CD14-positive monocyte (primary cell): Measurements from ENCODE around the gene SLC37A1. TPM values are rescaled to one million over a fixed set of nuclear protein-coding genes. Genes with fewer than 3 reads are reported as not detected.
A peak's percentile ranks its signal among the peaks of the same experiment; 100 is the strongest.

Source experiments
- DNase-seq, 3 donors: peaks; one replicate each; pipeline ENCODE4 v3.0.0-alpha.2; 2011 to 2022
- H2AFZ ChIP-seq: 2 replicates; pipeline ENCODE4 v1.6.0; 2012; ENCODE audit warnings: mild to moderate bottlenecking, low read depth, low read length, inconsistent platforms; ENCODE audit not compliant: insufficient read depth, poor library complexity, severe bottlenecking
- H3K27ac ChIP-seq, 2 donors: 1 replicate in 1 of 2; 2 replicates in 1 of 2; pipeline ENCODE4 v1.5.1; 2012 to 2013; ENCODE audit warnings: low read length in 2 of 2, control low read depth in 1 of 2, inconsistent platforms in 1 of 2, low read depth in 1 of 2, mild to moderate bottlenecking in 1 of 2
- H3K27me3 ChIP-seq, 2 donors: one replicate each; pipeline versions ENCODE4 v1.6.0 to v1.6.1; 2011 to 2013; ENCODE audit warnings: low read length in 2 of 2; ENCODE audit not compliant: control insufficient read depth in 2 of 2, insufficient read depth in 2 of 2
- H3K36me3 ChIP-seq, 2 donors: replicated peaks in 1 of 2; 1 replicate in 1 of 2; 2 replicates in 1 of 2; pipeline versions ENCODE4 v1.5.1 to v1.6.1; 2012 to 2013; ENCODE audit warnings: low read length in 2 of 2, control low read depth in 1 of 2, inconsistent platforms in 1 of 2, mild to moderate bottlenecking in 1 of 2; ENCODE audit not compliant: insufficient read depth in 2 of 2, control insufficient read depth in 1 of 2
- H3K4me1 ChIP-seq, 2 donors: 1 replicate in 1 of 2; 2 replicates in 1 of 2; pipeline versions ENCODE4 v1.5.1 to v1.6.1; 2012 to 2013; ENCODE audit warnings: low read length in 2 of 2, control low read depth in 1 of 2, inconsistent platforms in 1 of 2, mild to moderate bottlenecking in 1 of 2, moderate library complexity in 1 of 2; ENCODE audit not compliant: insufficient read depth in 2 of 2, control insufficient read depth in 1 of 2
- H3K4me2 ChIP-seq: replicated peaks from 2 replicates; pipeline ENCODE3; 2012; ENCODE audit warnings: low read length, moderate library complexity, mild to moderate bottlenecking; ENCODE audit not compliant: poor library complexity, severe bottlenecking; ENCODE audit errors: extremely low read depth
- H3K4me3 ChIP-seq, 3 experiments: fragments of 200-600 bp in 1 of 3; sonication (generic) in 1 of 3; replicated peaks in 1 of 3; 1 replicate in 2 of 3; 2 replicates in 1 of 3; pipeline ENCODE4 v1.5.1; 2011 to 2013; ENCODE audit warnings: low read length in 3 of 3, mild to moderate bottlenecking in 3 of 3, control low read depth in 2 of 3, low read depth in 2 of 3, inconsistent platforms in 1 of 3, moderate library complexity in 1 of 3
- H3K79me2 ChIP-seq: 2 replicates; pipeline ENCODE4 v1.6.0; 2012; ENCODE audit warnings: mild to moderate bottlenecking, control low read depth, inconsistent platforms, low read length, moderate library complexity; ENCODE audit not compliant: insufficient read depth
- H3K9ac ChIP-seq: 2 replicates; pipeline ENCODE4 v1.6.0; 2017; ENCODE audit warnings: low read length, mild to moderate bottlenecking; ENCODE audit not compliant: insufficient read depth, poor library complexity, severe bottlenecking
- H3K9me3 ChIP-seq, 2 donors: replicated peaks in 1 of 2; 1 replicate in 1 of 2; 2 replicates in 1 of 2; pipeline versions ENCODE4 v1.5.1 to v1.6.1; 2012 to 2013; ENCODE audit warnings: low read length in 2 of 2, control low read depth in 1 of 2; ENCODE audit not compliant: control insufficient read depth in 1 of 2, insufficient read depth in 1 of 2
- H4K20me1 ChIP-seq: 2 replicates; pipeline ENCODE4 v1.6.0; 2012; ENCODE audit warnings: mild to moderate bottlenecking, low read length, control low read depth, moderate library complexity; ENCODE audit not compliant: insufficient read depth
- H3K27ac Mint-ChIP-seq, 7 donors: one replicate each; pipeline ENCODE4 v1.8.0; 2020; ENCODE audit warnings: mild to moderate bottlenecking in 7 of 7, mixed read lengths in 7 of 7, moderate library complexity in 6 of 7, inconsistent platforms in 2 of 7
- H3K27me3 Mint-ChIP-seq, 3 donors: one replicate each; pipeline ENCODE4 v1.8.0; 2021 to 2022; ENCODE audit warnings: low read depth in 3 of 3, mild to moderate bottlenecking in 3 of 3, mixed read lengths in 3 of 3, moderate library complexity in 3 of 3, inconsistent platforms in 1 of 3
- H3K36me3 Mint-ChIP-seq, 2 donors: one replicate each; pipeline ENCODE4 v1.8.0; 2020; ENCODE audit warnings: mixed read lengths in 2 of 2, inconsistent platforms in 1 of 2, mild to moderate bottlenecking in 1 of 2
- H3K4me1 Mint-ChIP-seq: one replicate; pipeline ENCODE4 v1.8.0; 2020; ENCODE audit warnings: mild to moderate bottlenecking, mixed read lengths
- H3K4me3 Mint-ChIP-seq, 2 donors: one replicate each; pipeline ENCODE4 v1.8.0; 2020; ENCODE audit warnings: mild to moderate bottlenecking in 2 of 2, mixed read lengths in 2 of 2, moderate library complexity in 1 of 2
- H3K9me3 Mint-ChIP-seq, 7 donors: one replicate each; pipeline ENCODE4 v1.8.0; 2020 to 2022; ENCODE audit warnings: mixed read lengths in 7 of 7, mild to moderate bottlenecking in 6 of 7, moderate library complexity in 6 of 7, inconsistent platforms in 2 of 7
- WGBS: methylation state at CpG from one replicate; pipeline ENCODE4 v1.1.5; 2013; ENCODE audit warnings: missing lambda C conversion rate; ENCODE audit not compliant: insufficient coverage; 5-methylcytosine and 5-hydroxymethylcytosine counted together
- intact Hi-C, 2 donors: fragments of 100-400 bp; cut with micrococcal nuclease; formaldehyde crosslinking; loops; one replicate each; pipeline versions ENCODE4 v1.15.0 to v1.15.1; 2023
- polyA plus RNA-seq, 3 donors: library from polyadenylated mRNA; depleted of rRNA in 1 of 3; unstranded in 2 of 3; stranded (reverse) in 1 of 3; fragments of 300-500 nt in 2 of 3; fragments of >200 nt in 1 of 3; fragmentation: Illumina TruSeq in 2 of 3; gene quantifications; 1 replicate in 2 of 3; 2 replicates in 1 of 3; pipeline ENCODE4 v1.2.3, GENCODE V29; 2012 to 2021
- TF ChIP-seq, protein P1 (sequence below): fragments of 200-600 bp; IDR thresholded peaks from one replicate; pipeline ENCODE4 v1.8.0; 2022; ENCODE audit warnings: antibody characterized with exemption, mild to moderate bottlenecking

Gene SLC37A1
- polyA plus RNA-seq, 3 donors: 2.7 to 12.4 (median 4.3) TPM

DNA sequence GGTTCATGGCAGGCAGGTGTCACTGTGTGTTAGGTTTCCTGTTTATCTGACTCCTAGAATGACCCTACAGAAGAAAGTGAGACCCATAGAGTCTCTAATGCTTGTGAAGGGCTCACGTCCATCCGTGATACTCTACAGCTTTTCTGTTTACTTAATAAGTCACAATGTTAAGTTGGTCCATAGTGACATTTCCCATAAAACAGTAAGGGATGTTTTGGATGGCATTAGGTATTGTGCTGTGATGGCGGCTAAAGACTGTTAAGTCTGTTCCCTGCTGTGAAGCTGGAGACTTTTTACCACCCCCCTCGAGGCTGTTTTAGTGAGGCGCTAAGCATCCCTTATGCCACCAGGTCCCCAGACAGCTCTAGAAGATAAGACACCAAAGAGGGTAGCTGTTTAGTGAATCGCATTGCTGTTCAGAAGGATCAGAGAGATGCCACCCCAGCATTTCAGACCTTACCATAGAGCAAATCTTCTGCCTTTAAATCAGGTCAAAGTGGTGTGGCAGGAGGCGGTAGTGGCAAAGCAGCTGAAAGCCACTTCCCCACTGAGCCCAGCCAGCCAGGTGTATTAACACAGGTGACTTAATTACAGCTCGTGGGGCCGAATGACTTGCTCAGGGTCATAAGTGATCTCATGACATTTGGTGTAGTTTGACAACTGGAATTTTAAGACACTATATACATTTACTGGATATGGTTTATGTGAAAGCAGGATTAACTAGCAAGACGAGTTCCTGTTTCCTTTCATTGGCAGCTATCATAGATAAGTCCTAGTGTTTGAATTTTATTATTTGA, 25.0 kb downstream of the SLC37A1 start:
- 100% methylated on average over 1 of the region's 10 CpGs for WGBS
- no peak overlapping the region for H2AFZ ChIP-seq
- H3K9me3 Mint-ChIP-seq: peaks cover 0 to 1% (median 0%) of the 10 kb centered on the region in 7 donors
- no peak overlapping the region for H3K4me2 ChIP-seq
- H3K27me3 ChIP-seq: no peaks in the 10 kb centered on the region
- no peak overlapping the region for H3K4me3 ChIP-seq
- H3K27ac ChIP-seq: no peak overlapping the region
- H3K27me3 Mint-ChIP-seq: no peaks in the 10 kb centered on the region
- intact Hi-C loops: no loop called here
- TF ChIP-seq, protein P1, sequence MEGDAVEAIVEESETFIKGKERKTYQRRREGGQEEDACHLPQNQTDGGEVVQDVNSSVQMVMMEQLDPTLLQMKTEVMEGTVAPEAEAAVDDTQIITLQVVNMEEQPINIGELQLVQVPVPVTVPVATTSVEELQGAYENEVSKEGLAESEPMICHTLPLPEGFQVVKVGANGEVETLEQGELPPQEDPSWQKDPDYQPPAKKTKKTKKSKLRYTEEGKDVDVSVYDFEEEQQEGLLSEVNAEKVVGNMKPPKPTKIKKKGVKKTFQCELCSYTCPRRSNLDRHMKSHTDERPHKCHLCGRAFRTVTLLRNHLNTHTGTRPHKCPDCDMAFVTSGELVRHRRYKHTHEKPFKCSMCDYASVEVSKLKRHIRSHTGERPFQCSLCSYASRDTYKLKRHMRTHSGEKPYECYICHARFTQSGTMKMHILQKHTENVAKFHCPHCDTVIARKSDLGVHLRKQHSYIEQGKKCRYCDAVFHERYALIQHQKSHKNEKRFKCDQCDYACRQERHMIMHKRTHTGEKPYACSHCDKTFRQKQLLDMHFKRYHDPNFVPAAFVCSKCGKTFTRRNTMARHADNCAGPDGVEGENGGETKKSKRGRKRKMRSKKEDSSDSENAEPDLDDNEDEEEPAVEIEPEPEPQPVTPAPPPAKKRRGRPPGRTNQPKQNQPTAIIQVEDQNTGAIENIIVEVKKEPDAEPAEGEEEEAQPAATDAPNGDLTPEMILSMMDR: no peak
- H3K36me3 Mint-ChIP-seq: peaks cover 63 to 65% of the 10 kb centered on the region in 2 donors
- H3K4me3 Mint-ChIP-seq: no peak overlapping the region
- peaks cover 12 to 15% of the 10 kb centered on the region in 2 donors for H3K4me1 ChIP-seq
- H3K36me3 ChIP-seq: peaks cover 28 to 86% of the 10 kb centered on the region in 2 donors
- H3K4me1 Mint-ChIP-seq: peaks cover 14% of the 10 kb centered on the region
- no peaks in the 10 kb centered on the region for H3K79me2 ChIP-seq
- H4K20me1 ChIP-seq: no peaks in the 10 kb centered on the region
- H3K9me3 ChIP-seq: no peaks in the 10 kb centered on the region
- DNase-seq: no peak
- no peak overlapping the region for H3K27ac Mint-ChIP-seq
- no peak overlapping the region for H3K9ac ChIP-seq

GRCh38 chr21:42539342-42539741, 25.7 kb downstream of the SLC37A1 start:
- Histone ChIP-seq H2AFZ (no peak overlapping the region), H3K4me2 (no peak overlapping the region), H3K9ac (no peak overlapping the region), H3K36me3 (peaks cover 35 to 93% of the 10 kb centered on the region in 2 donors), H3K27ac (no peak overlapping the region), H3K27me3 (no peaks in the 10 kb centered on the region), H3K79me2 (no peaks in the 10 kb centered on the region), H4K20me1 (no peaks in the 10 kb centered on the region), H3K4me1 (peaks cover 5 to 8% of the 10 kb centered on the region in 2 donors), H3K4me3 (no peak overlapping the region), H3K9me3 (no peaks in the 10 kb centered on the region)
- peaks cover 0 to 1% (median 0%) of the 10 kb centered on the region in 7 donors for H3K9me3 Mint-ChIP-seq
- H3K27me3 Mint-ChIP-seq: no peaks in the 10 kb centered on the region
- peaks cover 7% of the 10 kb centered on the region for H3K4me1 Mint-ChIP-seq
- intact Hi-C loops: no loop called here
- no peak for DNase-seq
- H3K27ac Mint-ChIP-seq: peak overlapping the region in 1 of 7 donors; percentile 13
- peaks cover 70% of the 10 kb centered on the region in 2 donors for H3K36me3 Mint-ChIP-seq
- WGBS: 98% methylated on average over 15 of the region's 17 CpGs
- H3K4me3 Mint-ChIP-seq: no peak overlapping the region
- TF ChIP-seq, protein P1: no peak
